ENCODE data around the gene CZIB. TPM values are rescaled to one million over a fixed set of nuclear protein-coding genes. Genes with fewer than 3 reads are reported as not detected.

CZIB gene
- 52.8 and 57.8 TPM in 2 replicates for total RNA-seq (2014; rRNA removed; shearing (Covaris generic); ENCODE audit: low replicate concordance)

- in situ Hi-C loops (cut with HindIII; ENCODE audit: low pct_unique_long_range_greater_than_20kb, low sequenced_read_pairs) = no loop called here
- peak; percentile 92 for DNase-seq (ENCODE audit: low read depth)
Observed at GRCh38 chr1:53220171-53220961, at the start of gene CZIB. TSS of gene CZIB (minus strand) at chr1:53220634. CDS start at chr1:53220575, 59 bp downstream.

- in situ Hi-C loops (cut with HindIII; ENCODE audit: low pct_unique_long_range_greater_than_20kb, low sequenced_read_pairs) = no loop called here
- no peak for DNase-seq (ENCODE audit: low read depth)
Observed at GRCh38 chr1:53270107-53270506, 49.7 kb upstream of the CZIB start.

DNA sequence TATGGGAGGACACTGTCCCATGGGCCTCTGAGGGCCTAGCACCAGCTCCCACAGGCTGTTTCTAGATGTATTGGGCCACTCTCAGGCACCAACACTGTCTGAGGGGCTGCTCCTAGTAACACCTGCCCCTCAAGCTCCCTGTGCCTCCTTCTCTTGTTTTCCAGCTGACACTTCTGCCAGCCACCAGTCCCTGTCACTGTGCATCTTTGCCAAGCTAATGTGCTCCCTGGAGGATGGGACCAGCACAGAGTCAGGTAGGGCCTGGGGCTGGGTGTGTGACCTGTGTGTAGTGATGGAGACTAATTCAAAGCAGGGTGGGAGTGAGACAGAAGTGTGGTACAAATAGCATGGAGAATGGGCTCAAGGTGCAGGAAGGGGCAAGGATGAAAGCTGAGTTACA lies 47.3 kb upstream of the CZIB start:
- no peak for DNase-seq (ENCODE audit: low read depth)
- in situ Hi-C loops (cut with HindIII; ENCODE audit: low pct_unique_long_range_greater_than_20kb, low sequenced_read_pairs) = no loop called here

DNA sequence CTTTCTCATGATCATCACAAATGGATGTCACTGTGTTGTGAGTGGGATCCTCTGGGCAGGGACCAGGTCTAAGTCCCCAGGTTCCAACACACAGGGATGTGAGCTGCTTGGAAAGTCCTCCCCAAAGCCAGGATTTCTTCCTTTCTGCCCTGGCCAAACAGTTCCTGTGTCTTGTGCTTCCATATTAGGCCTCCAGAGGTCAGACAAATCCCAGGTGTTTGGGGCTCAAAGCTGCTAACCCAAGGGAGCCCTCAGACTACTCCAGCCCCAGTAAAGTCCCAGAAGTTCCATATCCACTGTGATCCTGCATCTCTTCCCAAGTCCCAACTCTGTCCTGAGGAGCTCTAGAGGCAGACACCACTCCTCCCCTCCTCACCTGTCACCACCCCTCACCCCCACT lies 45.6 kb upstream of the CZIB start:
- no peak for DNase-seq (ENCODE audit: low read depth)
- in situ Hi-C loops (cut with HindIII; ENCODE audit: low pct_unique_long_range_greater_than_20kb, low sequenced_read_pairs) = no loop called here

GRCh38 chr1:53265581-53265980 lies 45.1 kb upstream of the CZIB start:
- DNase-seq (ENCODE audit: low read depth) = no peak
- in situ Hi-C loops (cut with HindIII; ENCODE audit: low pct_unique_long_range_greater_than_20kb, low sequenced_read_pairs) = no loop called here

DNA sequence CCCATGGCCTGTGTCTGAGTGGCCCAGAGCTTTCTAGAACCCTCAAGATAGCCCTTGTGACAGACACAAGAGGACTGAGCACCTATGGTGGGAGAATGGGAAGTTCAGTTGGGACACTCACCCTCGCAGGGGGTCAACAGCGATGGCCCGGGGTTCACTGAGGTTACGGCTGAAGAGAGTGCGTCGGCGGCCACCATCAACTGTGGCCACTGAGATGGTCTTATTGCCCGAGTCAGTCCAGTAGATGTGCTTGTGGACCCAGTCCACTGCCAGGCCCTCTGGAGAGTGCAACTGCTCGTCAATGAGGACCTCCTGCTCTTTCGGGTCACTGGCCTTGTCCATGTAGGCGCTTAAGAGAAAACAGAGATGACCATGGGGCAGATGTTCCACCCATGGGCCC lies 43.6 kb upstream of the CZIB start:
- no peak for DNase-seq (ENCODE audit: low read depth)
- in situ Hi-C loops (cut with HindIII; ENCODE audit: low pct_unique_long_range_greater_than_20kb, low sequenced_read_pairs) = no loop called here

- no peak for DNase-seq (ENCODE audit: low read depth)
- in situ Hi-C loops (cut with HindIII; ENCODE audit: low pct_unique_long_range_greater_than_20kb, low sequenced_read_pairs) = no loop called here
Observed at GRCh38 chr1:53262000-53262399, 41.6 kb upstream of the CZIB start.

DNA sequence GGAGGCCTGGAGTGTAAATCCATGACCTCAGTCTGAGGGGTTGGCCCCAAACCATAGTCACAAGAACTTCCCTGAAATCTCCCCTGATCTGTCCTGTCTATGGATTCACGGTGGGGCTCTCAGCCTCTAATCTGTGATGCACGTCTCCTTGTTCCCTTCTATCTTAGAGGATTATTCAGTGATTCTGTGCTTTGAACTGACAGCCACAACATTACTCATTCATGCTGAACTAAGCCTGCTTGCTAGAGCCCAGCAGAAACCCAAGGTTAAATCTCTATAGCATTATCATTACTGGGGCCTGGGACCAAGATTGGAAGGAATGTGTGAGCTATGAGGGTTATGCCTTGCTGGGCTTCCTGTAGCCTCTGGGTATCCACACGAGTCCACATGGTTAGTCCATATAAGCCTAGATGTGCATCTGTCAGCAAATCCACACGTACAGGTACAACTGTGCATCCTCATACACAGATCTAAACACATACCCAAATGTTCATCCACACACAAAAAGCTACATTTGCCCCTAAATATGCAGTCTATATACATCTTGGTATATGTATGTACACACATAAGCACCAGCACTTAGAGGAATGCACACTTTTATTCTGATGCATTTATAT lies 40.3 kb upstream of the CZIB start:
- in situ Hi-C loops (cut with HindIII; ENCODE audit: low pct_unique_long_range_greater_than_20kb, low sequenced_read_pairs) = no loop called here
- DNase-seq (ENCODE audit: low read depth) = no peak

GRCh38 chr1:53259932-53260331 lies 39.5 kb upstream of the CZIB start:
- in situ Hi-C loops (cut with HindIII; ENCODE audit: low pct_unique_long_range_greater_than_20kb, low sequenced_read_pairs) = no loop called here
- no peak for DNase-seq (ENCODE audit: low read depth)

DNA sequence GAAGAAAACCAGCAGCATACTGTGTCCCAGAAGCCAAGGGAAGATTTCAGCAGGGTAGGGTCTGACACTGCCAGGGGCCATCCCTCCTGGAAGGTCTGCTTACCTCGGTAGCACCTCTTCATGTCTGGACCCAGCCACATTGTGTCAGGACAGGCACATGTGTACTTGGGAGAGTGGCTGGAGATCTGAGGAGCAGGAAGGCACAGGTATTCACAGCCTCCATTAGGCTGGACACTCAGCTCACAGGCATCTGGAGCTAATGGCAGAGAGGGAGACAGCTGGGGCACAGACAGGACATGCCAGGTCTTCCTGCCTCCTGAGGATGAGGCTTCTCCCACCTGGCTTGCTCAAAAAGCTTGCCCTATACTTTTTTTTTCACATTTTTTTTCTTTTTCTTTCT lies 37.8 kb upstream of the CZIB start:
- no peak for DNase-seq (ENCODE audit: low read depth)
- in situ Hi-C loops (cut with HindIII; ENCODE audit: low pct_unique_long_range_greater_than_20kb, low sequenced_read_pairs) = no loop called here

DNA sequence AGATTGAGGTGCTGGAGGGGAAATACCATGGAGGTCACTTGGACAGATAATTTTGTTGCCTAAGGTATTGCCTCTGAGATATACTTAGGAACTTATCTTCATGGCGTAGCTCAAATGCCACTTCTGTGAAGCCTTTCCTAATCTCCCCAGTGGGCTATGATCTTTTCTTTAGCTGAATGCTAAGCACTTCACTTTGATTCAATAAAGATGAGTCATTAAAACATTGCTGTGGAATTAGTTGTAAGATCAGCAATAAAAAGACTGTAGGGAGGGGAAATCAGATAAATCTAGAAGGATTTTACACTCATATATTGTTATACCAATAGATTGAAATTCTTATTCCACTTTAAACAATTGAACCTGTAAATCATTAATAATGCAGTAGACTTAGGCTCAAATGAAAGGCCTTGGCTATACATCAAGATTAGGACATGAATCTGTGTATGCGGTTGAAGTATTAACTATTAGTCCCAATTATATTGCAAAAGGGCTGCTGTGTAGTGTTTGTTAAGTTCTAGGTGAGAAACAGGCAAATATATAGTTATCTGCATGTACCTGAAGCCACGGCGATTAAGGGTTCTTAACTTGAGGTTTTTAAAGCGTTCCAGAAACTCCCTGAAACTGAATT lies 37.1 kb upstream of the CZIB start:
- in situ Hi-C loops (cut with HindIII; ENCODE audit: low pct_unique_long_range_greater_than_20kb, low sequenced_read_pairs) = no loop called here
- DNase-seq (ENCODE audit: low read depth) = no peak

- DNase-seq (ENCODE audit: low read depth) = no peak
- in situ Hi-C loops (cut with HindIII; ENCODE audit: low pct_unique_long_range_greater_than_20kb, low sequenced_read_pairs) = no loop called here
Observed at GRCh38 chr1:53256511-53257453, 36.3 kb upstream of the CZIB start.

- DNase-seq (ENCODE audit: low read depth) = no peak
- in situ Hi-C loops (cut with HindIII; ENCODE audit: low pct_unique_long_range_greater_than_20kb, low sequenced_read_pairs) = no loop called here
Observed at GRCh38 chr1:53255031-53255430, 34.6 kb upstream of the CZIB start.

GRCh38 chr1:53254011-53254640 lies 33.7 kb upstream of the CZIB start:
- no peak for DNase-seq (ENCODE audit: low read depth)
- in situ Hi-C loops (cut with HindIII; ENCODE audit: low pct_unique_long_range_greater_than_20kb, low sequenced_read_pairs) = no loop called here

DNA sequence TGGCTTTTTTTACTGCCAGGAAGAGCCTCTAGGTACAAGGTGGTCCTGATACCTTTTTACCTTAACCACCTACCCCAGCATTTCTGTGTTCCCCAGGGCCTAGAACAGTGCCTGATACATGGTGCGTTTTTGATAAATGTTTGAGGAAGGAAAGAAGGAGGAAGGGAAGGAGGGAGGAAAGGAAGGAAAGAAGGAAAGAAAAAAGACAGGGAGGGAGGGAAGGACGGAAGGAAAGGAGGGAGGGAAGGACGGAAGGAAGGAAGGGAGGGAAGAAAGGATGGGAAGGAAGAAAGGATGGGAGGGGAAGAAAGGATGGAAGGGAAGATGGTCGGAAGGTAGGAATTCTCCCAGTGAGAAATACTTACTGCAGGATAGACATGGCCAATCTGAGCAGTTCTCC lies 29.9 kb upstream of the CZIB start:
- in situ Hi-C loops (cut with HindIII; ENCODE audit: low pct_unique_long_range_greater_than_20kb, low sequenced_read_pairs) = no loop called here
- DNase-seq (ENCODE audit: low read depth) = no peak

DNA sequence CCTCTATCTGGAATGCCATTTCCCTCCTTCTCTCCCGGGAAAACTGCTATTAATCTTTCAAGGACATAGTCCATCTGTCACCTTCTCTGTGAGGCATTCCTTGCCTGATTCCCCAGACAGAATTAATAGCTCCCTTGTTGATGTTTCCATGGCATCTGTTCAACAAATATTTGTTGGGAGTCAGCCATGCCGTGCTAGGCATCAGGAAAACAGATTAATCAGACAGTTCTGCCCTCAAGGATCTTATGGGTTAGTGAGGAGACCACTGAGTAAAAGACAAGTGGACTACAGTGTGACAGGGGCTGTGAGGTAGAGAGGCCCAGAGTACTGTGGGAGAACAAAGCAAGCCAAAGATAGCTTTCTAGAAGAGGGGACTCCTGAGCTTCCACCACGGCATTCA lies 29.3 kb upstream of the CZIB start:
- in situ Hi-C loops (cut with HindIII; ENCODE audit: low pct_unique_long_range_greater_than_20kb, low sequenced_read_pairs) = no loop called here
- DNase-seq (ENCODE audit: low read depth) = peak; percentile 20

DNA sequence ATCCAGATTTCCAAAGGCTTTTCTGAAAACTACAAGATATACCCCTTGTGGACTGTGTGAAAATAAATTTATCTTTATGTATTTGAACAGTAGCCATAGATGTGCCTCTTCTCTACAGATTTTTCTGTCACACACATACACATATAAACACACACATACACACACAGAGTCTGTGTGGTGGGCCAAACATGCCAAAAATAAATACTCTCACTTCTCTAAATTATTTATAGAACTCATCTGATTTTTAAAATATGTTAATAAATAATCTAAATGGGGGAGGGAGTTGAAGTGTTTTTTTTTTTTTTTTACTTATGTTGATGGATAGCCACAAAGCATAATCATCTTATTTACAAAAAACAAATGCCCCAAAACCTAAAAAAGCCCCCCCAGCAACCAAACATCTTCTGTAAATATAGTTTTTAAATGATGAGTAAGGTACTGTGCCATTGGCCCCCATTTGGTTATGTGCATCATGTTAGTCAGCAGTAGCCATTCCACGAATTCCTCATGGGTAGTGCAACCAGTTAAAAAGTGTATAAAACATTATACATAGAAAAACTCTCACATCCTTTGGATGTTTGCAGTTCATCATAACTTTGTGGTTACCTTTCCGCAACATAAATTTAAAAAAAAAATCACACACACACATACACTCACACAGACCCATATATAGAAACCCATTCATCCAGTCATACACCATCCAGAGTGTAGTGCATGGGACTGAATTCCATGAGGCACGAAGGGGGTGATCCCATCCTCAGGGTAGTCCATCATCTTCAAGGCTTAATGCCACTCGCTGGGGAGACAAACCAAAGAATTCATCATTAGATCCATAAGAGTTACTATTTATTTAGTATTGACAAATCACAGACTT lies 26.1 kb upstream of the CZIB start:
- no peak for DNase-seq (ENCODE audit: low read depth)
- in situ Hi-C loops (cut with HindIII; ENCODE audit: low pct_unique_long_range_greater_than_20kb, low sequenced_read_pairs) = no loop called here

All from Caki2 (cell line).